ENCODE data around the gene RSPRY1.

DNA sequence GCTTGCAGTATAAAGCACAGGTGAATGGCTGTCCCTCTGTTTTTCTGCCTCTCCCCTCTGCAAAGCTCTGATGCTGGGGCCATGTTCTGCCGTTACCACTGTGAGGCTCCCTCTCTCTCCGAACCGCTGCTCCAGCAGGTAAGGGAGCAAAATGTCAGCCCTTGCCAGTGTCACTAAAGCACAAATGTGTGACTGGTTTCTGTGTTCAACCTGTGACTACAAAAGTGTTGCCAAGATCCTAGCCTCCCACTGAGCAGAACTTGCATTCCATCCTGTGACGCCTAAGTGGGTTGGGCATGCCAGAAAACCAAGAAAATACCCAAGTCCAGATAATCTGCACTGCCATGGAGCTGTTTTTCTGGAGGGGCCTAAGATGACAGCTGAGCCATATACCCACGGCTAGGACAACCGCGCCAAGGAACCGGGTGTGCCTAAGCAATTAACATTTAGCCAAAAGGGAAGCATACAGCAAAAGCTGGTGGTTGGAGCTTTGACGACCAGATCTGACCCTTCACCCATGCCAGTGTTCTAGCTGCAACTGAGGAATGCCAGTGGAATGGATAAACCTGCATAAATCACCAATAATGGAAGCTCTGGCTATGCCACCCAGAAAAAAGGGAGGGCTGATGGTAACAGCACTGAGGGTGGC lies 35.3 kb upstream of the RSPRY1 start:
- TF ChIP-seq, protein P1, sequence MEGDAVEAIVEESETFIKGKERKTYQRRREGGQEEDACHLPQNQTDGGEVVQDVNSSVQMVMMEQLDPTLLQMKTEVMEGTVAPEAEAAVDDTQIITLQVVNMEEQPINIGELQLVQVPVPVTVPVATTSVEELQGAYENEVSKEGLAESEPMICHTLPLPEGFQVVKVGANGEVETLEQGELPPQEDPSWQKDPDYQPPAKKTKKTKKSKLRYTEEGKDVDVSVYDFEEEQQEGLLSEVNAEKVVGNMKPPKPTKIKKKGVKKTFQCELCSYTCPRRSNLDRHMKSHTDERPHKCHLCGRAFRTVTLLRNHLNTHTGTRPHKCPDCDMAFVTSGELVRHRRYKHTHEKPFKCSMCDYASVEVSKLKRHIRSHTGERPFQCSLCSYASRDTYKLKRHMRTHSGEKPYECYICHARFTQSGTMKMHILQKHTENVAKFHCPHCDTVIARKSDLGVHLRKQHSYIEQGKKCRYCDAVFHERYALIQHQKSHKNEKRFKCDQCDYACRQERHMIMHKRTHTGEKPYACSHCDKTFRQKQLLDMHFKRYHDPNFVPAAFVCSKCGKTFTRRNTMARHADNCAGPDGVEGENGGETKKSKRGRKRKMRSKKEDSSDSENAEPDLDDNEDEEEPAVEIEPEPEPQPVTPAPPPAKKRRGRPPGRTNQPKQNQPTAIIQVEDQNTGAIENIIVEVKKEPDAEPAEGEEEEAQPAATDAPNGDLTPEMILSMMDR (IDR thresholded peaks at IDR 0.05): no peak
- TF ChIP-seq POLR2AphosphoS5 (IDR thresholded peaks at IDR 0.05) (no peak), EP300 (IDR thresholded peaks at IDR 0.05) (no peak)

Data from gastroesophageal sphincter (tissue), 3 donors.